H1 (cell line): ENCODE results near the gene CD72.

Experiments used
- CTCF ChIP-seq, 3 experiments: IDR thresholded peaks; 1 replicate in 2 of 3; 2 replicates in 1 of 3; pipeline versions ENCODE4 v1.5.1 to v1.6.1; 2011; ENCODE audit warnings: low read length in 3 of 3, mild to moderate bottlenecking in 3 of 3, inconsistent platforms in 2 of 3, low read depth in 1 of 3, moderate library complexity in 1 of 3; ENCODE audit not compliant: insufficient read depth in 1 of 3; ENCODE audit errors: control extremely low read depth in 1 of 3
- RAD21 ChIP-seq, 2 experiments: IDR thresholded peaks in 1 of 2; conservative IDR thresholded peaks in 1 of 2; 2 replicates each; pipeline ENCODE4 v1.6.1; 2011; ENCODE audit warnings: low read depth in 2 of 2, low read length in 2 of 2, improper control_type of control experiment in 1 of 2, inconsistent platforms in 1 of 2, mild to moderate bottlenecking in 1 of 2, moderate library complexity in 1 of 2
- TEAD4 ChIP-seq: IDR thresholded peaks from 2 replicates; pipeline ENCODE4 v1.6.1; 2012; ENCODE audit warnings: low read depth, low read length, inconsistent platforms, mixed read lengths

DNA sequence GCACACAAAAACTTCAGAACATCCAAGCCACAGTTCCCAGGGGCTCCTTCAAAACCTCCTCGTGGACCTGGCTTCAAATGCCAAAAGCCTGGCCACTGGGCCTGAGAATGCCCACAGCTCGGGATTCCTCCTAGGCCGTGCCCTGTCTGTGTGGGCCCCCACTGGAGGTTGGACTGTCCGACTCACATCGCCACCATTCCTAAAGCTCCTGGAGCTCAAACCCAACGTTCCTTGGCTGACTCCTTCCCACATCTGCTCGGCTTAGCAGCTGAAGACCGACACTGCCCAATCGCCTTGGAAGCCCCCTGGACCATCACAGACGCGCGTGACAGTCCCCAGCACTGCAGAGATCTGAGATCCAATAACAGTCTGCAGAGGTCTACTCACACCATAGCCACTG lies 24.8 kb upstream of the CD72 start:
- no peak for TF ChIP-seq TEAD4
- TF ChIP-seq CTCF (IDR thresholded peaks at IDR 0.05; ENCODE audit: control extremely low read depth in 1 of 3, insufficient read depth in 1 of 3, low read depth in 1 of 3, low read length in 3 of 3), result no peak
- no peak for TF ChIP-seq RAD21 (IDR thresholded peaks at IDR 0.05 in 1 of 2, conservative IDR thresholded peaks at IDR 0.05 in 1 of 2; ENCODE audit: low read depth in 2 of 2, low read length in 2 of 2)
